Parathyroid adenoma (tissue), 2 donors: ENCODE measurements around the gene NBEA.
"Not testable (repeated sequence)": the region's sequence is repeated elsewhere in the genome, so short reads cannot be mapped to it uniquely, and the experiment has no call there.

ENCODE experiments used
- H2AFZ ChIP-seq: fragments of 300-600 bp; sonication (generic); one replicate; pipeline ENCODE4 v1.7.0; 2017; ENCODE audit warnings: antibody characterized with exemption, mild to moderate bottlenecking
- H3K27ac ChIP-seq: fragments of 300-600 bp; sonication (generic); one replicate; pipeline ENCODE4 v1.7.0; 2017
- H3K27me3 ChIP-seq: fragments of 300-600 bp; sonication (generic); one replicate; pipeline ENCODE4 v1.7.0; 2017; ENCODE audit warnings: low read length; ENCODE audit not compliant: control insufficient read depth, insufficient read depth
- H3K36me3 ChIP-seq: fragments of 300-600 bp; sonication (generic); one replicate; pipeline ENCODE4 v1.7.0; 2017; ENCODE audit warnings: low read length; ENCODE audit not compliant: control insufficient read depth, insufficient read depth
- H3K4me1 ChIP-seq: fragments of 300-600 bp; sonication (generic); one replicate; pipeline ENCODE4 v1.7.0; 2017; ENCODE audit warnings: control low read depth
- H3K4me2 ChIP-seq: fragments of 300-600 bp; sonication (generic); one replicate; pipeline ENCODE4 v1.7.0; 2017; ENCODE audit warnings: low read length
- H3K4me3 ChIP-seq: fragments of 300-600 bp; sonication (generic); one replicate; pipeline ENCODE4 v1.7.0; 2017; ENCODE audit warnings: low read depth, low read length
- H3K79me2 ChIP-seq: fragments of 300-600 bp; sonication (generic); one replicate; pipeline ENCODE4 v1.7.0; 2017; ENCODE audit warnings: control low read depth
- H3K9ac ChIP-seq: fragments of 300-600 bp; sonication (generic); one replicate; pipeline ENCODE4 v1.7.0; 2017; ENCODE audit warnings: mild to moderate bottlenecking
- H3K9me3 ChIP-seq: fragments of 300-600 bp; sonication (generic); one replicate; pipeline ENCODE4 v1.7.0; 2017; ENCODE audit warnings: low read length; ENCODE audit not compliant: control insufficient read depth
- TF ChIP-seq, protein P1 (sequence below): fragments of 300-600 bp; sonication (generic); IDR thresholded peaks from one replicate; pipeline ENCODE4 v1.7.0; 2017; ENCODE audit warnings: antibody characterized with exemption, mild to moderate bottlenecking
- donor health status: primary hyperparathyroidism.

Gene NBEA

DNA sequence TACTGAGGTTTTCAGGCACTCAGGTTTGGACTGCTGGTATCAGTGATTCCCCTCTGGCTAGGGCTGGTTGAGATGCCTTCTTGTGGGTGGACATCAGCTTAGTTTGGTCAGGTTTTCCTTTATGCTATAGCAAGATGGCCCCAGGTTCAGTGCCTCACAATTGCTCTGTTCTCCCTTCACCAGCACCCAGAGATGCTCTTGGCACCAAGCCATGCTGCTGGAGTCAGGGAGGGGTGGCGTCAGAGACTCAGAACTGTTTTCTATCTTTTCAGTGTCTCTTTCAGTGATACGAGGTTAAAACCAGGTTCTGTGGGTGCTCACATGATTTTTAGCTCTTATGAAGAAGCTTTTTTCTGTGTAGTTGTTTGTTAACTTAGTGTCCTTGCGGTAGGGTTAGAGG, 96.9 kb downstream of the NBEA start:
- Histone ChIP-seq H2AFZ (no peak overlapping the region), H3K79me2 (no peaks in the 10 kb centered on the region), H3K36me3 (no peaks in the 10 kb centered on the region), H3K4me2 (no peak overlapping the region), H3K9ac (no peak overlapping the region), H3K4me1 (no peaks in the 10 kb centered on the region), H3K9me3 (no peaks in the 10 kb centered on the region), H3K27ac (no peak overlapping the region), H3K27me3 (no peaks in the 10 kb centered on the region), H3K4me3 (no peak overlapping the region)
- TF ChIP-seq, protein P1, sequence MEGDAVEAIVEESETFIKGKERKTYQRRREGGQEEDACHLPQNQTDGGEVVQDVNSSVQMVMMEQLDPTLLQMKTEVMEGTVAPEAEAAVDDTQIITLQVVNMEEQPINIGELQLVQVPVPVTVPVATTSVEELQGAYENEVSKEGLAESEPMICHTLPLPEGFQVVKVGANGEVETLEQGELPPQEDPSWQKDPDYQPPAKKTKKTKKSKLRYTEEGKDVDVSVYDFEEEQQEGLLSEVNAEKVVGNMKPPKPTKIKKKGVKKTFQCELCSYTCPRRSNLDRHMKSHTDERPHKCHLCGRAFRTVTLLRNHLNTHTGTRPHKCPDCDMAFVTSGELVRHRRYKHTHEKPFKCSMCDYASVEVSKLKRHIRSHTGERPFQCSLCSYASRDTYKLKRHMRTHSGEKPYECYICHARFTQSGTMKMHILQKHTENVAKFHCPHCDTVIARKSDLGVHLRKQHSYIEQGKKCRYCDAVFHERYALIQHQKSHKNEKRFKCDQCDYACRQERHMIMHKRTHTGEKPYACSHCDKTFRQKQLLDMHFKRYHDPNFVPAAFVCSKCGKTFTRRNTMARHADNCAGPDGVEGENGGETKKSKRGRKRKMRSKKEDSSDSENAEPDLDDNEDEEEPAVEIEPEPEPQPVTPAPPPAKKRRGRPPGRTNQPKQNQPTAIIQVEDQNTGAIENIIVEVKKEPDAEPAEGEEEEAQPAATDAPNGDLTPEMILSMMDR: no peak

DNA sequence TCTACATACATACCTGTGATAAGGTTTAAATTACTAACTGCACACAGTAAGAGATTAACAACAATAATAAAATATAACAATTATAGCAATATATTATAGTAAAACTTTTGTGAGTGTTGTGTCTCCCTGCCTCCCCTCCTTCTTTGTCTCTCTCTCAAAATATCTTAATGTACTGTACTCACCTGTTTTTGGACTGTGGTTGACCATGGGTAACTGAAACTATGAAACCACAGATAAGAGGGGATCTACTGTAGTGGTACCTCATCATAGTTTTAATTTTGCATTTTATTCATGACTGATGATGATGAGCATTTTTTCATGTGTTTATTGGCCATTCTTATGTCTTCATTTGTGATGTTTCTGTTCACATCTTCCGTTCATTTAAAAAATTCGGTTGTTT, 104.5 kb downstream of the NBEA start:
- H3K4me3 ChIP-seq: no peak overlapping the region
- no peak overlapping the region for H3K9ac ChIP-seq
- H3K9me3 ChIP-seq: no peaks in the 10 kb centered on the region
- no peaks in the 10 kb centered on the region for H3K36me3 ChIP-seq
- no peaks in the 10 kb centered on the region for H3K27me3 ChIP-seq
- H3K4me1 ChIP-seq: no peaks in the 10 kb centered on the region
- no peak overlapping the region for H2AFZ ChIP-seq
- no peaks in the 10 kb centered on the region for H3K79me2 ChIP-seq
- TF ChIP-seq, protein P1: no peak
- H3K27ac ChIP-seq: no peak overlapping the region
- H3K4me2 ChIP-seq: no peak overlapping the region

DNA sequence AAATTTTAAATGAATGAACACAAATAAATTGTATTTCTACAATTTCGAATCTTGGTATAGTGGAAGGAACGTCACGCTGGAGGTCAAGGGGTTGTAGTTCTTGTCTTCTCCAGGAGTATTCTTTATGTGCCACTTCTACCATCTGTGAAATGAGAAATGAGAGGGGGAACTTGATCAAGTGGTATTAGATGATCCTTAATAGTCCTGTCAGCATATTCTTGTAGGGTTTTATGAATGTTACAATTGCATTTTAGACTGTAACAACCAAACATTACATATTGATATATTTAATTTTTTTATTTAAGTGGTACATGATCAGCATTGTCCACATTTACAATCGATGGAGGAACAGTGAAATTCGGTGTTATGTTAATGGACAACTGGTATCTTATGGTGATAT, 113.6 kb downstream of the NBEA start:
- H2AFZ ChIP-seq: no peak overlapping the region
- no peaks in the 10 kb centered on the region for H3K79me2 ChIP-seq
- no peak overlapping the region for H3K4me2 ChIP-seq
- no peak overlapping the region for H3K27ac ChIP-seq
- H3K9me3 ChIP-seq: no peaks in the 10 kb centered on the region
- TF ChIP-seq, protein P1: no peak
- no peak overlapping the region for H3K4me3 ChIP-seq
- no peaks in the 10 kb centered on the region for H3K27me3 ChIP-seq
- H3K4me1 ChIP-seq: no peaks in the 10 kb centered on the region
- no peak overlapping the region for H3K9ac ChIP-seq
- no peaks in the 10 kb centered on the region for H3K36me3 ChIP-seq

DNA sequence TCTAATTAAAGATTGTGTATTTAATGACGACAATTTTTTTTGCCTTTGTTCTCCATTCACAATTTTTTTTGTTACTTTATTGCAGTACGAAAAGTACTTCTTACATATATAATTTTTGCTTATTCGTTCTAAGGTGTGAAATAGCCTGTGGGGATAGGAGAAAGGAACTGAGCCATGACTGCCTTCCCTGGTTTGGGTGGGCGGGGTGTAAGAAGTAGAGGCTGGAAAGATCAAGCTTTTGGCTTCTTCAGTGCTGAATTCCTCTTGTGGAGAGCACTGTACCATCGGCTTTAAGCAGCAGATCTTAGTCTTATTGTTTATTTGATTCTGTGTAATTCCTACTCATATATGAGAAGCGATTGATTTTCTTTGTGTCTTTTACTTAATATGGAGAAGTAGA, 115.8 kb downstream of the NBEA start:
- TF ChIP-seq, protein P1: no peak
- H3K79me2 ChIP-seq: no peaks in the 10 kb centered on the region
- H3K4me2 ChIP-seq: no peak overlapping the region
- no peaks in the 10 kb centered on the region for H3K27me3 ChIP-seq
- no peak overlapping the region for H3K9ac ChIP-seq
- no peaks in the 10 kb centered on the region for H3K4me1 ChIP-seq
- H3K4me3 ChIP-seq: no peak overlapping the region
- no peak overlapping the region for H3K27ac ChIP-seq
- H3K9me3 ChIP-seq: no peaks in the 10 kb centered on the region
- no peak overlapping the region for H2AFZ ChIP-seq
- no peaks in the 10 kb centered on the region for H3K36me3 ChIP-seq

DNA sequence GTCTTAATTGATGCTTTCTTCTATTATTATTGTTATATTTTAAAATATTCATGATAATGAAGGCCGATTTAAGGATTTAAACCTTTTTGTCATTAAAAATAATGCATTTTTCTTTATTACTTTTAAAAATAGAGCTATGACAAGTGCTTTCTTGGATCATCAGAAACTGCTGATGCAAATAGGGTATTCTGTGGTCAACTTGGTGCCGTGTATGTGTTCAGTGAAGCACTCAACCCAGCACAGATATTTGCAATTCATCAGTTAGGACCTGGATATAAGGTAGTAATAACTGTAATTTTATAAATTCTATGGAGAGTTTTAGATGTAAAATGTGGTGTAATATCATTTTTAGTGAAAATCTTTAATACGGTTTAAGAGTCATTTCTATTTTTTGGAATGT, 116.5 kb downstream of the NBEA start:
- H3K9ac ChIP-seq, H3K4me1 ChIP-seq, H3K4me2 ChIP-seq, H2AFZ ChIP-seq, H3K36me3 ChIP-seq, H3K27me3 ChIP-seq, H3K4me3 ChIP-seq, H3K9me3 ChIP-seq, H3K79me2 ChIP-seq, H3K27ac ChIP-seq: not testable (repeated sequence)
